Stimulated activated naive B cell treated with anti-CD40 and anti-IgM and Interleukin-4, amounts not matched to agents 10 μg/mL and 1 μg/mL and 100 μg/mL, for 72 hours (primary cell): Measurements from ENCODE around the gene SPECC1.
"Not testable (repeated sequence)": the region's sequence is repeated elsewhere in the genome, so short reads cannot be mapped to it uniquely, and the experiment has no call there.

ENCODE experiments used
- ATAC-seq, 2 donors: fragments of 150-1000 bp; cut with Tn5 transposase; replicated peaks; 2 replicates each; pipeline ENCODE4 v1.10.0; 2021; ENCODE audit warnings: moderate library complexity in 1 of 2
- DNase-seq: peaks from one replicate; pipeline ENCODE4 v3.0.0; 2021
- H3K27ac Mint-ChIP-seq: one replicate; pipeline ENCODE4 v1.8.0; 2022; ENCODE audit warnings: mild to moderate bottlenecking, mixed read lengths
- H3K27me3 Mint-ChIP-seq, 2 donors: one replicate each; pipeline ENCODE4 v1.8.0; 2022; ENCODE audit warnings: mixed read lengths in 2 of 2
- H3K36me3 Mint-ChIP-seq, 2 donors: one replicate each; pipeline ENCODE4 v1.8.0; 2022; ENCODE audit warnings: mixed read lengths in 2 of 2, mild to moderate bottlenecking in 1 of 2
- H3K4me1 Mint-ChIP-seq, 2 donors: one replicate each; pipeline ENCODE4 v1.8.0; 2022; ENCODE audit warnings: mixed read lengths in 2 of 2, mild to moderate bottlenecking in 1 of 2
- H3K4me3 Mint-ChIP-seq, 2 donors: one replicate each; pipeline ENCODE4 v1.8.0; 2022; ENCODE audit warnings: mild to moderate bottlenecking in 2 of 2, mixed read lengths in 2 of 2, moderate library complexity in 1 of 2
- H3K9me3 Mint-ChIP-seq, 2 donors: one replicate each; pipeline ENCODE4 v1.8.0; 2022; ENCODE audit warnings: mixed read lengths in 2 of 2, mild to moderate bottlenecking in 1 of 2

SPECC1 gene

GRCh38 chr17:20071824-20072691 lies 62.9 kb downstream of the SPECC1 start:
- no peaks in the 10 kb centered on the region for H3K9me3 Mint-ChIP-seq
- peaks cover 0 to 4% of the 10 kb centered on the region in 2 donors for H3K27me3 Mint-ChIP-seq
- ATAC-seq = no peak
- DNase-seq = no peak
- no peak overlapping the region for H3K4me3 Mint-ChIP-seq
- H3K36me3 Mint-ChIP-seq = no peaks in the 10 kb centered on the region
- no peak overlapping the region for H3K27ac Mint-ChIP-seq
- peaks cover 17 to 31% of the 10 kb centered on the region in 2 donors for H3K4me1 Mint-ChIP-seq

GRCh38 chr17:20072692-20072992 lies 63.5 kb downstream of the SPECC1 start:
- no peaks in the 10 kb centered on the region for H3K9me3 Mint-ChIP-seq
- ATAC-seq (no peak), DNase-seq (no peak)
- H3K27me3 Mint-ChIP-seq = peaks cover 0 to 4% of the 10 kb centered on the region in 2 donors
- peak overlapping the region in 1 of 2 donors; percentile 67 for H3K4me3 Mint-ChIP-seq
- H3K27ac Mint-ChIP-seq = no peak overlapping the region
- peaks cover 17 to 31% of the 10 kb centered on the region in 2 donors for H3K4me1 Mint-ChIP-seq
- no peaks in the 10 kb centered on the region for H3K36me3 Mint-ChIP-seq

GRCh38 chr17:20073055-20073979 lies 64.2 kb downstream of the SPECC1 start:
- ATAC-seq = peak; percentile 65 to 67
- H3K36me3 Mint-ChIP-seq = no peaks in the 10 kb centered on the region
- H3K9me3 Mint-ChIP-seq = no peaks in the 10 kb centered on the region
- DNase-seq = no peak
- H3K4me3 Mint-ChIP-seq = peak overlapping the region; percentile 67 to 80
- H3K4me1 Mint-ChIP-seq = peaks cover 17 to 31% of the 10 kb centered on the region in 2 donors
- H3K27me3 Mint-ChIP-seq = peaks cover 0 to 4% of the 10 kb centered on the region in 2 donors
- H3K27ac Mint-ChIP-seq = peak overlapping the region; percentile 31

- peak overlapping the region in 1 of 2 donors; percentile 67 for H3K4me3 Mint-ChIP-seq
- no peaks in the 10 kb centered on the region for H3K9me3 Mint-ChIP-seq
- DNase-seq = no peak
- no peaks in the 10 kb centered on the region for H3K36me3 Mint-ChIP-seq
- peak; percentile 41 to 47 for ATAC-seq
- no peak overlapping the region for H3K27ac Mint-ChIP-seq
- peaks cover 17 to 31% of the 10 kb centered on the region in 2 donors for H3K4me1 Mint-ChIP-seq
- H3K27me3 Mint-ChIP-seq = peaks cover 0 to 4% of the 10 kb centered on the region in 2 donors
Observed at GRCh38 chr17:20074001-20074400, 64.8 kb downstream of the SPECC1 start.

- ATAC-seq (peak; percentile 80 to 83), DNase-seq (no peak)
- peaks cover 0 to 4% of the 10 kb centered on the region in 2 donors for H3K27me3 Mint-ChIP-seq
- peak overlapping the region; percentile 17 to 67 for H3K4me3 Mint-ChIP-seq
- no peaks in the 10 kb centered on the region for H3K9me3 Mint-ChIP-seq
- no peaks in the 10 kb centered on the region for H3K36me3 Mint-ChIP-seq
- no peak overlapping the region for H3K27ac Mint-ChIP-seq
- peaks cover 17 to 31% of the 10 kb centered on the region in 2 donors for H3K4me1 Mint-ChIP-seq
Observed at GRCh38 chr17:20074489-20074888, 65.3 kb downstream of the SPECC1 start.

- peaks cover 17 to 31% of the 10 kb centered on the region in 2 donors for H3K4me1 Mint-ChIP-seq
- not testable (repeated sequence) for ATAC-seq, H3K27ac Mint-ChIP-seq
Observed at GRCh38 chr17:20076137-20076536, 67.0 kb downstream of the SPECC1 start.

GRCh38 chr17:20077978-20078685 lies 69.0 kb downstream of the SPECC1 start:
- H3K4me3 Mint-ChIP-seq = no peak overlapping the region
- ATAC-seq (no peak), DNase-seq (no peak)
- H3K27ac Mint-ChIP-seq = no peak overlapping the region
- peaks cover 12 to 25% of the 10 kb centered on the region in 2 donors for H3K4me1 Mint-ChIP-seq
- H3K36me3 Mint-ChIP-seq = no peaks in the 10 kb centered on the region
- H3K9me3 Mint-ChIP-seq = no peaks in the 10 kb centered on the region
- H3K27me3 Mint-ChIP-seq = peaks cover 0 to 3% of the 10 kb centered on the region in 2 donors

More at GRCh38 chr17:20076137-20076536, 67.0 kb downstream of the SPECC1 start:
- not testable (repeated sequence) for H3K4me3 Mint-ChIP-seq, H3K36me3 Mint-ChIP-seq, DNase-seq, H3K9me3 Mint-ChIP-seq, H3K27me3 Mint-ChIP-seq

GRCh38 chr17:20080513-20080912 lies 71.4 kb downstream of the SPECC1 start:
- H3K36me3 Mint-ChIP-seq = no peaks in the 10 kb centered on the region
- no peak overlapping the region for H3K4me3 Mint-ChIP-seq
- no peaks in the 10 kb centered on the region for H3K27me3 Mint-ChIP-seq
- no peak for ATAC-seq
- H3K4me1 Mint-ChIP-seq = peaks cover 0 to 5% of the 10 kb centered on the region in 2 donors
- no peak for DNase-seq
- no peaks in the 10 kb centered on the region for H3K9me3 Mint-ChIP-seq
- no peak overlapping the region for H3K27ac Mint-ChIP-seq

GRCh38 chr17:20083156-20083859 lies 74.1 kb downstream of the SPECC1 start:
- H3K27me3 Mint-ChIP-seq = no peaks in the 10 kb centered on the region
- no peak overlapping the region for H3K27ac Mint-ChIP-seq
- no peaks in the 10 kb centered on the region for H3K4me1 Mint-ChIP-seq
- no peak overlapping the region for H3K4me3 Mint-ChIP-seq
- ATAC-seq = no peak
- no peak for DNase-seq
- H3K36me3 Mint-ChIP-seq = no peaks in the 10 kb centered on the region
- H3K9me3 Mint-ChIP-seq = no peaks in the 10 kb centered on the region

GRCh38 chr17:20084621-20085282 lies 75.6 kb downstream of the SPECC1 start:
- Mint-ChIP-seq H3K27ac (no peak overlapping the region), H3K4me3 (no peak overlapping the region), H3K36me3 (no peaks in the 10 kb centered on the region), H3K9me3 (no peaks in the 10 kb centered on the region), H3K4me1 (peaks cover 0 to 3% of the 10 kb centered on the region in 2 donors), H3K27me3 (no peaks in the 10 kb centered on the region)
- DNase-seq (no peak), ATAC-seq (no peak)

GRCh38 chr17:20085283-20085845 lies 76.2 kb downstream of the SPECC1 start:
- peaks cover 0 to 9% of the 10 kb centered on the region in 2 donors for H3K4me1 Mint-ChIP-seq
- H3K36me3 Mint-ChIP-seq = no peaks in the 10 kb centered on the region

GRCh38 chr17:20086416-20087076 lies 77.4 kb downstream of the SPECC1 start:
- H3K4me3 Mint-ChIP-seq = no peak overlapping the region
- H3K27ac Mint-ChIP-seq = no peak overlapping the region

More at GRCh38 chr17:20085283-20085845, 76.2 kb downstream of the SPECC1 start:
- ATAC-seq (no peak), DNase-seq (no peak)
- H3K27me3 Mint-ChIP-seq = no peaks in the 10 kb centered on the region
- no peak overlapping the region for H3K4me3 Mint-ChIP-seq
- no peak overlapping the region for H3K27ac Mint-ChIP-seq
- no peaks in the 10 kb centered on the region for H3K9me3 Mint-ChIP-seq

More at GRCh38 chr17:20086416-20087076, 77.4 kb downstream of the SPECC1 start:
- DNase-seq (no peak), ATAC-seq (no peak)
- Mint-ChIP-seq H3K27me3 (no peaks in the 10 kb centered on the region), H3K36me3 (no peaks in the 10 kb centered on the region), H3K9me3 (no peaks in the 10 kb centered on the region), H3K4me1 (peaks cover 0 to 10% of the 10 kb centered on the region in 2 donors)
